Esophagus squamous epithelium (tissue), 5 donors: Measurements from ENCODE around the gene GMPPB. TPM values are rescaled to one million over a fixed set of nuclear protein-coding genes. Genes with fewer than 3 reads are reported as not detected.

Source experiments
- DNase-seq: peaks from one replicate; lab custom pipeline; 2025; lab: John Stamatoyannopoulos, UW
- H3K27ac ChIP-seq, 4 donors: fragments of 200-600 bp; sonication (generic); one replicate each; pipeline ENCODE4 v1.5.1; 2016 to 2019; ENCODE audit warnings: mild to moderate bottlenecking in 1 of 4
- H3K27me3 ChIP-seq, 4 donors: fragments of 200-600 bp; sonication (generic); 1 replicate in 3 of 4; 2 replicates in 1 of 4; pipeline versions ENCODE4 v1.5.1 to v1.6.0; 2017 to 2021; ENCODE audit warnings: antibody characterized with exemption in 1 of 4
- H3K36me3 ChIP-seq, 3 donors: fragments of 200-600 bp; sonication (generic); one replicate each; pipeline ENCODE4 v1.5.1; 2016 to 2019
- H3K4me1 ChIP-seq, 3 donors: fragments of 200-600 bp; sonication (generic); one replicate each; pipeline ENCODE4 v1.5.1; 2017 to 2019
- H3K4me3 ChIP-seq, 4 donors: fragments of 200-600 bp; sonication (generic); 1 replicate in 3 of 4; 2 replicates in 1 of 4; pipeline ENCODE4 v1.5.1; 2016 to 2019; ENCODE audit warnings: mild to moderate bottlenecking in 2 of 4, moderate library complexity in 1 of 4
- H3K9me3 ChIP-seq, 3 donors: fragments of 200-600 bp; sonication (generic); one replicate each; pipeline ENCODE4 v1.5.1; 2016 to 2019
- POLR2A ChIP-seq, 4 donors: fragments of 450-650 bp; IDR thresholded peaks; one replicate each; pipeline ENCODE4 v1.6.1; 2017; ENCODE audit warnings: antibody characterized with exemption in 4 of 4, mild to moderate bottlenecking in 4 of 4, moderate library complexity in 3 of 4
- WGBS, 2 donors: methylation state at CpG; one replicate each; pipeline ENCODE4 v1.1.5; 2018; 5-methylcytosine and 5-hydroxymethylcytosine counted together
- intact Hi-C: fragments of 100-400 bp; cut with DNase I; formaldehyde crosslinking; loops from one replicate; pipeline ENCODE4 v1.15.0; 2022
- total RNA-seq, 4 donors: library from RNA; depleted of rRNA; stranded (reverse); fragments of >200 nt; gene quantifications; one replicate each; pipeline ENCODE4 v1.1.0, GENCODE V29; 2016
- TF ChIP-seq, protein P1 (sequence below), 6 experiments: fragments of 450-650 bp in 4 of 6; fragments of 200-600 bp in 2 of 6; sonication (generic) in 2 of 6; IDR thresholded peaks; one replicate each; pipeline ENCODE4 v1.5.1; 2016 to 2019; ENCODE audit warnings: antibody characterized with exemption in 6 of 6, mild to moderate bottlenecking in 4 of 6, moderate library complexity in 4 of 6
- donor health status: DM: yes; HTN: yes; CAD: no.

GMPPB gene
- total RNA-seq, result 10 to 100 TPM; 17.7 to 49.7 (median 33.8) TPM

GRCh38 chr3:49723628-49724551, at the start of gene GMPPB:
Gene GMPPB, minus strand, starts transcription at chr3:49723951. Its CDS starts 225 bp downstream, at chr3:49723726.
- 0 to 3% methylated on average over 2 to 8 of the region's 102 CpGs for WGBS, 2 donors

GRCh38 chr3:49772703-49773102, 49.0 kb upstream of the GMPPB start:
- Histone ChIP-seq H3K9me3 (no peaks in the 10 kb centered on the region), H3K4me3 (no peak overlapping the region), H3K4me1 (peaks cover 0 to 16% (median 0%) of the 10 kb centered on the region in 3 donors), H3K36me3 (peaks cover 0 to 46% (median 0%) of the 10 kb centered on the region in 3 donors), H3K27ac (no peak overlapping the region), H3K27me3 (no peaks in the 10 kb centered on the region)
- intact Hi-C loops, result no loop called here
- no peak for DNase-seq
- WGBS, 2 donors, result 86 to 94% methylated on average over 2 of the region's 2 CpGs
- TF ChIP-seq, protein P1, sequence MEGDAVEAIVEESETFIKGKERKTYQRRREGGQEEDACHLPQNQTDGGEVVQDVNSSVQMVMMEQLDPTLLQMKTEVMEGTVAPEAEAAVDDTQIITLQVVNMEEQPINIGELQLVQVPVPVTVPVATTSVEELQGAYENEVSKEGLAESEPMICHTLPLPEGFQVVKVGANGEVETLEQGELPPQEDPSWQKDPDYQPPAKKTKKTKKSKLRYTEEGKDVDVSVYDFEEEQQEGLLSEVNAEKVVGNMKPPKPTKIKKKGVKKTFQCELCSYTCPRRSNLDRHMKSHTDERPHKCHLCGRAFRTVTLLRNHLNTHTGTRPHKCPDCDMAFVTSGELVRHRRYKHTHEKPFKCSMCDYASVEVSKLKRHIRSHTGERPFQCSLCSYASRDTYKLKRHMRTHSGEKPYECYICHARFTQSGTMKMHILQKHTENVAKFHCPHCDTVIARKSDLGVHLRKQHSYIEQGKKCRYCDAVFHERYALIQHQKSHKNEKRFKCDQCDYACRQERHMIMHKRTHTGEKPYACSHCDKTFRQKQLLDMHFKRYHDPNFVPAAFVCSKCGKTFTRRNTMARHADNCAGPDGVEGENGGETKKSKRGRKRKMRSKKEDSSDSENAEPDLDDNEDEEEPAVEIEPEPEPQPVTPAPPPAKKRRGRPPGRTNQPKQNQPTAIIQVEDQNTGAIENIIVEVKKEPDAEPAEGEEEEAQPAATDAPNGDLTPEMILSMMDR (IDR thresholded peaks at IDR 0.05), result no peak
- TF ChIP-seq POLR2A (IDR thresholded peaks at IDR 0.05), result no peak

More at GRCh38 chr3:49723628-49724551, at the start of gene GMPPB:
- Histone ChIP-seq H3K27me3 (no peaks in the 10 kb centered on the region), H3K4me1 (peaks cover 25 to 68% (median 27%) of the 10 kb centered on the region in 3 donors), H3K9me3 (no peaks in the 10 kb centered on the region), H3K4me3 (peak within 1 kb of the TSS; percentile 57 to 100 (median 98)), H3K36me3 (peaks cover 11 to 66% (median 18%) of the 10 kb centered on the region in 3 donors), H3K27ac (peak within 1 kb of the TSS; percentile 87 to 100 (median 99))
- DNase-seq, result peak; percentile 73
- TF ChIP-seq, protein P1 (IDR thresholded peaks at IDR 0.05), result no peak
- peak in 3 of 4 donors; percentile 6 to 73 (median 44) for TF ChIP-seq POLR2A (IDR thresholded peaks at IDR 0.05)
- intact Hi-C loops, result no loop called here

DNA sequence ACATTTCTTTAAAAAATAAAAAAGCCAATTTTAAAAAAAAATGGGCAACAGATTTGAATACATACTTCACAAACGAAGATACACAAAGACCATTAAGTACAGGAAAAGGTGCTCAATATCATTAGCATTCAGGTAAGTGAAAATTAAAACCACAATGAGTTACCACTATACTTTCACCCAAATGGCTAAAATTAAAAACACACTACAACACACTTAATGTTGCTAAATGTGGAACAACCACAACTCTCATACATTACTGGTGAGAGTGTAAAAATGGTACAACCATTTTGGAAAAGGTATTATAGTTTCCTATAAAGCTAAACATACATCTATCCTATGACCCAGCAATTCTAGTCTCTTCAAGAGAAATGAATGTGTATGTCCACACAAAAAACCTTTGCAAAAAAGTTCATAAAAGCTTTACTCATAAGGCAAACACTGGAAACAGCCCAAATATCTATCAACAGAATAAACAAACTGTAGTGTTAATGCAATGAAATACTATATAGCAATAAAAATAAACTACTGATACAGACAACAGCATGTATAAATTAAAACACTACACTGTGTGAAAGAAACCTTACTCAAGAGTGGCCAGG, 47.7 kb upstream of the GMPPB start:
- H3K4me3 ChIP-seq, result no peak overlapping the region
- TF ChIP-seq, protein P1 (IDR thresholded peaks at IDR 0.05), result no peak
- no peak for TF ChIP-seq POLR2A (IDR thresholded peaks at IDR 0.05)
- 70 to 75% methylated on average over 1 of the region's 1 CpG for WGBS, 2 donors
- no peaks in the 10 kb centered on the region for H3K9me3 ChIP-seq
- no peaks in the 10 kb centered on the region for H3K27me3 ChIP-seq
- no peak for DNase-seq
- H3K4me1 ChIP-seq, result peaks cover 0 to 16% (median 0%) of the 10 kb centered on the region in 3 donors
- H3K27ac ChIP-seq, result no peak overlapping the region
- peaks cover 0 to 33% (median 0%) of the 10 kb centered on the region in 3 donors for H3K36me3 ChIP-seq
- intact Hi-C loops, result no loop called here

- H3K27me3 ChIP-seq, result no peaks in the 10 kb centered on the region
- no peaks in the 10 kb centered on the region for H3K9me3 ChIP-seq
- no peak overlapping the region for H3K4me3 ChIP-seq
- peaks cover 0 to 25% (median 0%) of the 10 kb centered on the region in 3 donors for H3K36me3 ChIP-seq
- no peak for TF ChIP-seq POLR2A (IDR thresholded peaks at IDR 0.05)
- TF ChIP-seq, protein P1 (IDR thresholded peaks at IDR 0.05), result no peak
- no peak overlapping the region for H3K27ac ChIP-seq
- no peak for DNase-seq
- H3K4me1 ChIP-seq, result peaks cover 0 to 5% (median 0%) of the 10 kb centered on the region in 3 donors
- intact Hi-C loops, result no loop called here
Measured at GRCh38 chr3:49769926-49770325, 46.2 kb upstream of the GMPPB start.
